A549 (cell line): ENCODE data around the gene CENPV. TPM values are rescaled to one million over a fixed set of nuclear protein-coding genes. Genes with fewer than 3 reads are reported as not detected.
"Not testable (repeated sequence)": the region's sequence is repeated elsewhere in the genome, so short reads cannot be mapped to it uniquely, and the experiment has no call there.

ENCODE experiments used
- ATAC-seq, 2 experiments: fragments of 200-7000 bp in 1 of 2; fragments of >200 bp in 1 of 2; cut with Nextera tagmentation in 1 of 2; cut with Tn5 transposase in 1 of 2; 3 replicates each; pipeline versions ENCODE4 v1.8.0 to v1.9.1; 2018 to 2020; ENCODE audit warnings: mild to moderate bottlenecking in 1 of 2, moderate library complexity in 1 of 2
- CTCF ChIA-PET: fragments of 300-600 bp; sonication (Branson Sonifier 250); formaldehyde crosslinking; extraction: SDS; loops from one replicate; lab custom pipeline; 2021; ENCODE audit warnings: antibody characterized with exemption, inconsistent platforms; lab: Yijun Ruan, JAX
- POLR2A ChIA-PET: fragments of 350-600 bp; formaldehyde crosslinking; extraction: SDS; loops from one replicate; lab custom pipeline; 2021; ENCODE audit warnings: antibody characterized with exemption, inconsistent platforms; lab: Yijun Ruan, JAX
- DNase-seq, 2 experiments: peaks; one replicate each; pipeline versions ENCODE4 v3.0.0 to v3.0.0-alpha.2; 2011 to 2016; ENCODE audit warnings: low read depth in 1 of 2, low spot score in 1 of 2
- FAIRE-seq: peaks from 2 replicates; lab custom pipeline; 2011; peaks lifted over from hg19 to GRCh38; lab: Jason Lieb, UNC
- H3K27ac ChIP-seq, 2 experiments: fragments of >200 bp; sonication (Bioruptor Twin); formaldehyde crosslinking; 3 replicates each; pipeline ENCODE4 v1.5.1; 2016 to 2017
- H3K4me1 ChIP-seq: fragments of >200 bp; sonication (Bioruptor Twin); formaldehyde crosslinking; 3 replicates; pipeline ENCODE4 v1.6.1; 2016
- H3K4me2 ChIP-seq: fragments of >200 bp; sonication (Bioruptor Twin); formaldehyde crosslinking; 3 replicates; pipeline ENCODE4 v1.6.1; 2016
- H3K4me3 ChIP-seq: fragments of >200 bp; sonication (Bioruptor Twin); formaldehyde crosslinking; 3 replicates; pipeline ENCODE4 v1.5.1; 2016
- H3K9me3 ChIP-seq: fragments of >200 bp; sonication (Bioruptor Twin); formaldehyde crosslinking; 3 replicates; pipeline ENCODE4 v1.6.1; 2016
- ATOH8 ChIP-seq: fragments of 250-450 bp; sonication (Bioruptor Pico); IDR thresholded peaks from 2 replicates; pipeline ENCODE4 v1.5.0; 2020; ENCODE audit warnings: low read depth, mild to moderate bottlenecking, moderate library complexity
- JUN ChIP-seq, 2 experiments: fragments of >200 bp; sonication (Bioruptor Twin); formaldehyde crosslinking; IDR thresholded peaks; 2 replicates in 1 of 2; 3 replicates in 1 of 2; pipeline ENCODE4 v1.6.1; 2016 to 2017
- KDM1A ChIP-seq: fragments of 200-600 bp; sonication (generic); IDR thresholded peaks from 2 replicates; pipeline ENCODE4 v1.6.1; 2016; ENCODE audit warnings: low read depth, mild to moderate bottlenecking
- MYC ChIP-seq: IDR thresholded peaks from 2 replicates; pipeline ENCODE4 v1.6.1; 2012; ENCODE audit warnings: mild to moderate bottlenecking, inconsistent platforms, low read length, improper control_type of control experiment, borderline replicate concordance
- POLR2A ChIP-seq: IDR thresholded peaks from 2 replicates; pipeline ENCODE4 v1.6.1; 2012; ENCODE audit warnings: mild to moderate bottlenecking, low read length
- POLR2AphosphoS2 ChIP-seq: conservative IDR thresholded peaks from 2 replicates; pipeline ENCODE4 v1.6.1; 2012; ENCODE audit warnings: low read length, improper control_type of control experiment, inconsistent platforms
- RAD21 ChIP-seq, 2 experiments: fragments of >200 bp in 1 of 2; sonication (Bioruptor Twin) in 1 of 2; formaldehyde crosslinking in 1 of 2; IDR thresholded peaks in 1 of 2; conservative IDR thresholded peaks in 1 of 2; 2 replicates in 1 of 2; 3 replicates in 1 of 2; pipeline ENCODE4 v1.6.1; 2012 to 2018; ENCODE audit warnings: inconsistent platforms in 1 of 2
- RARB ChIP-seq: fragments of 250-450 bp; sonication (Bioruptor Pico); IDR thresholded peaks from 2 replicates; pipeline ENCODE4 v1.8.0; 2021; ENCODE audit warnings: mild to moderate bottlenecking, moderate library complexity
- USF2 ChIP-seq: fragments of 450-650 bp; IDR thresholded peaks from 2 replicates; pipeline ENCODE4 v1.6.1; 2014; ENCODE audit warnings: antibody characterized with exemption
- ZFP36 ChIP-seq: fragments of 450-650 bp; IDR thresholded peaks from 2 replicates; pipeline ENCODE4 v1.6.1; 2014; ENCODE audit warnings: borderline replicate concordance; ENCODE audit not compliant: partially characterized antibody
- ZSCAN20 ChIP-seq: fragments of 250-450 bp; sonication (Bioruptor Pico); IDR thresholded peaks from 2 replicates; pipeline ENCODE4 v1.8.0; 2022; ENCODE audit warnings: mild to moderate bottlenecking, moderate library complexity
- WGBS: methylation state at CpG from one replicate; pipeline ENCODE4 v1.1.6; 2017; ENCODE audit errors: missing lambda C conversion rate; 5-methylcytosine and 5-hydroxymethylcytosine counted together
- polyA plus RNA-seq, 4 experiments: library from polyadenylated mRNA; depleted of rRNA in 3 of 4; stranded (reverse); fragments of >200 nt; fragmentation: RNase III in 1 of 4; extraction: RNeasy Plus Mini Kit Qiagen cat#74134 plus additional on column Dnase treatment in 1 of 4; gene quantifications; 2 replicates in 3 of 4; 3 replicates in 1 of 4; pipeline ENCODE4 v1.2.3, GENCODE V29; 2011 to 2017
- TF ChIP-seq, protein P1 (sequence below): IDR thresholded peaks from 2 replicates; pipeline ENCODE4 v1.6.1; 2012

The CENPV gene
- polyA plus RNA-seq, 2 of the 4 experiments (the other 2 are of a cell fraction): 112 to 202 TPM

DNA sequence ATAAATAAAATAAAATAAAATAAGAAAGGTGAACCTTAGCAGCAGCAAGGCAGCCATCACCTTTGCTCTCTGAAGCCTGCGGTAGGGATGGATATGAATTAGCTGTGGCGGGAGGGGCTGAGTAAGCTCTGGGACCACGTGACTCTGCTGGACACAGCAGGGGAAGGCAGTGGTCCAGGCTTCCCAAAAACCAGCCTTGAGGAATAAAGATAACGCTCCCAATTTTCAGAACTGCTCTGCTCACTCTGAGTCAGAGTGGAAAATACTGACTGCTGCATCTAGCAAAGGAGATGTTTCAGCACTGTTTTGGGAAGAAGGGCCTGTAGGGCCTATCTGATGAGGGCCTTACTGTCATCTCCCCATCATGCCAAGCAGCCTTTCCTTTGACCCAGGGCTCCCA is 42.6 kb upstream of the CENPV start:
- CTCF ChIA-PET: interaction anchor here (0.9 to 1.0 kb wide), 2 partner anchors 32 to 126 kb away, joined by 3 read pairs; no protein-coding TSS in a partner anchor
- FAIRE-seq, POLR2A ChIA-PET, DNase-seq, H3K4me2 ChIP-seq, H3K9me3 ChIP-seq, H3K4me3 ChIP-seq: not testable (repeated sequence)
- H3K27ac ChIP-seq: peak overlapping the region in 1 of 2 experiments; percentile 32; a peak in 1 of 6 replicates
- 79% methylated on average over 4 of the region's 4 CpGs for WGBS
- H3K4me1 ChIP-seq: peaks cover 13% of the 10 kb centered on the region
- peak; percentile 27 to 54; a peak in 3 of 6 replicates for ATAC-seq

GRCh38 chr17:16392491-16392890 is 39.2 kb upstream of the CENPV start:
- 92% methylated on average over 11 of the region's 11 CpGs for WGBS
- H3K27ac ChIP-seq, H3K4me1 ChIP-seq, H3K4me3 ChIP-seq, DNase-seq, H3K9me3 ChIP-seq, FAIRE-seq, H3K4me2 ChIP-seq, ATAC-seq: not testable (repeated sequence)
- ChIA-PET CTCF (interaction anchor here (0.6 to 1.8 kb wide), 5 partner anchors 14 to 128 kb away, joined by 3 to 4 read pairs (median 3); no protein-coding TSS in a partner anchor), POLR2A (interaction anchor here (0.6 to 1.3 kb wide), 2 partner anchors 46 to 1441 kb away, joined by 4 to 6 read pairs; no protein-coding TSS in a partner anchor)

DNA sequence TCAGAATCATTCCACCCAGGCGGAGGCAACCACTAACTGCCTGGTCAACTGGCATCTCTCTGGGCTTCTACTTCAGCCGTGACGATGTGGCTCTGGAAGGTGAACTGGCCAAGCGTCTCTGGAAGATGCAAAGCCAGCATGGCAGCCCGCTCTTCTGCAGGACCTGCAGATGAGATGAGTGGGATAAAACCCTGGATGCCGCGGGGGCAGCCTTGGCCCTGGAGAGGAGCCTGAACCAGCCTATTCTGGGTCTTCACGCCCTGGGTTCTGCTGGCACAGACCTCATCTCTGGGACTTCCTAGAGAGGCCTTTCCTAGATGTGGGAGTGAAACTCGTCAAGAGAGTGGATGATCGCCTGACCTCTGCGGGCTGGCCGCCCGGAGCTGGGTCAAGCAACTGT is 38.2 kb upstream of the CENPV start:
- no peak for ATAC-seq
- peaks cover 7% of the 10 kb centered on the region for H3K4me1 ChIP-seq
- CTCF ChIA-PET: interaction anchor here (0.6 to 1.8 kb wide), 4 partner anchors 27 to 130 kb away, joined by 3 to 4 read pairs (median 4); no protein-coding TSS in a partner anchor
- 92% methylated on average over 13 of the region's 13 CpGs for WGBS
- no peak overlapping the region for H3K4me2 ChIP-seq
- POLR2A ChIA-PET: interaction anchor here (1.5 kb wide), 1 partner anchor 47 kb away, joined by 4 read pairs; no protein-coding TSS in a partner anchor
- no peak overlapping the region for H3K4me3 ChIP-seq
- DNase-seq: no peak
- no peak for FAIRE-seq
- TF ChIP-seq KDM1A: no peak
- no peak for TF ChIP-seq ZSCAN20 (CRISPR knock-in tag)
- no peak for TF ChIP-seq POLR2AphosphoS2
- no peak for TF ChIP-seq USF2
- no peak for TF ChIP-seq MYC
- TF ChIP-seq, protein P1, sequence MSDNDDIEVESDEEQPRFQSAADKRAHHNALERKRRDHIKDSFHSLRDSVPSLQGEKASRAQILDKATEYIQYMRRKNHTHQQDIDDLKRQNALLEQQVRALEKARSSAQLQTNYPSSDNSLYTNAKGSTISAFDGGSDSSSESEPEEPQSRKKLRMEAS: no peak
- TF ChIP-seq ZFP36: no peak
- TF ChIP-seq RARB (CRISPR knock-in tag): no peak
- TF ChIP-seq POLR2A: no peak
- no peak for TF ChIP-seq ATOH8 (CRISPR knock-in tag)
- no peaks in the 10 kb centered on the region for H3K9me3 ChIP-seq
- H3K27ac ChIP-seq: no peak overlapping the region

- peak overlapping the region; percentile 75 for H3K4me2 ChIP-seq
- not testable (repeated sequence) for FAIRE-seq, DNase-seq, H3K9me3 ChIP-seq
- H3K4me3 ChIP-seq: peak overlapping the region; percentile 52
- POLR2A ChIA-PET: interaction anchor here (0.7 to 2.3 kb wide), 8 partner anchors 52 to 655 kb away, joined by 3 to 15 read pairs (median 5); partner anchors contain the start of gene PIGL
- 11% methylated on average over 23 of the region's 23 CpGs for WGBS
- CTCF ChIA-PET: interaction anchor here (0.6 to 3.3 kb wide), 23 partner anchors 21 to 687 kb away, joined by 3 to 19 read pairs (median 4); partner anchors contain the start of gene CENPV
- ATAC-seq: peak; percentile 18 to 19; a peak in 5 of 6 replicates
- peak overlapping the region; percentile 76 to 84 for H3K27ac ChIP-seq
- peaks cover 28% of the 10 kb centered on the region for H3K4me1 ChIP-seq
Measured at GRCh38 chr17:16386126-16386507, 32.8 kb upstream of the CENPV start.

DNA sequence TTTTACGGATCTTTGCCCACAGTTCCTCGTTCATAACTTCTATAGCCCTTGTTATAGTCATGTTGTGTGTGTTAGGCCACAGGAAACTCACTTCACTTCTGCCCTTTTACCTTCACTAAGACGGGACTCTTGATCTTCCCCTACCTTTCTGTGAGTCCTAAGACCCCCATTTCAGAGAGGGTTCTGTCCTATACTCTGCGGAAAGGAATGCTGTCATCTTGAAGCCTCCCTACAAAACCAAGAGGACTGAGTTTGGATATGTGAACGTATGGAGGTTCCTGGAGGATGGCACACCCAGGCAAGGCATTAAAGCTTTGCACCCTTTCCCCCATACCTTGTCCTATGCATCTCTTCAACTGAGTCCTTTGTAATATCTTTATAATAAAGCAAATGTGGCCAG is 31.3 kb upstream of the CENPV start:
- Histone ChIP-seq H3K4me1 (peaks cover 32% of the 10 kb centered on the region), H3K27ac (no peak overlapping the region), H3K9me3 (no peaks in the 10 kb centered on the region), H3K4me3 (no peak overlapping the region), H3K4me2 (no peak overlapping the region)
- FAIRE-seq (no peak), DNase-seq (no peak), ATAC-seq (no peak)
- TF ChIP-seq, protein P1: 0 out of 2 replicates have a peak, but pooled peaks have one; percentile 17
- TF ChIP-seq RAD21 (conservative IDR thresholded peaks at IDR 0.05 in 1 of 2, IDR thresholded peaks at IDR 0.05 in 1 of 2) (no peak), JUN (IDR thresholded peaks at IDR 0.05) (peak in 1 of 2 experiments; percentile 27; a peak in 1 of 5 replicates)
- ChIA-PET CTCF (interaction anchor here (0.9 to 3.3 kb wide), 12 partner anchors 12 to 137 kb away, joined by 3 to 19 read pairs (median 6); partner anchors contain the start of gene CENPV), POLR2A (interaction anchor here (2.3 kb wide), 1 partner anchor 54 kb away, joined by 15 read pairs; no protein-coding TSS in a partner anchor)
- WGBS: 85% methylated on average over 5 of the region's 5 CpGs
